GM21529 (cell line): Measurements from ENCODE around the gene GNB3.
"Not testable (repeated sequence)": the region's sequence is repeated elsewhere in the genome, so short reads cannot be mapped to it uniquely, and the experiment has no call there.

Source experiments
- ATAC-seq: cut with Tn5 transposase; IDR thresholded peaks from one replicate; pipeline ENCODE4 v1.9.1; 2021; ENCODE audit not compliant: unreplicated experiment

GNB3 gene

GRCh38 chr12:6858799-6859198 lies 18.1 kb downstream of the GNB3 start:
- no peak for ATAC-seq

GRCh38 chr12:6860116-6860515 lies 19.4 kb downstream of the GNB3 start:
- ATAC-seq: no peak

GRCh38 chr12:6860942-6861341 lies 20.2 kb downstream of the GNB3 start:
- ATAC-seq: no peak

GRCh38 chr12:6861391-6861790 lies 20.7 kb downstream of the GNB3 start:
- ATAC-seq: no peak

- no peak for ATAC-seq
Measured at GRCh38 chr12:6863033-6863432, 22.3 kb downstream of the GNB3 start.

- ATAC-seq: no peak
Measured at GRCh38 chr12:6863586-6864321, 23.0 kb downstream of the GNB3 start.

GRCh38 chr12:6865307-6865706 lies 24.6 kb downstream of the GNB3 start:
- ATAC-seq: not testable (repeated sequence)

GRCh38 chr12:6866163-6866919 lies 25.6 kb downstream of the GNB3 start:
- ATAC-seq: no peak

GRCh38 chr12:6866920-6867412 lies 26.2 kb downstream of the GNB3 start:
- peak; percentile 17 for ATAC-seq

GRCh38 chr12:6867413-6868210 lies 26.9 kb downstream of the GNB3 start, which contains the start of gene TPI1:
TPI1 (plus strand) TSS chr12:6867531; CDS start chr12:6867567, 36 bp downstream.
- peak; percentile 55 for ATAC-seq

- ATAC-seq: no peak
Measured at GRCh38 chr12:6868211-6869048, 27.7 kb downstream of the GNB3 start.

- ATAC-seq: no peak
Measured at GRCh38 chr12:6869049-6870021, 28.6 kb downstream of the GNB3 start.

GRCh38 chr12:6870304-6870703 lies 29.6 kb downstream of the GNB3 start:
- ATAC-seq: not testable (repeated sequence)

- no peak for ATAC-seq
Measured at GRCh38 chr12:6871052-6871957, 30.6 kb downstream of the GNB3 start.

GRCh38 chr12:6872073-6873048 lies 31.6 kb downstream of the GNB3 start:
- no peak for ATAC-seq

GRCh38 chr12:6873094-6874014 lies 32.6 kb downstream of the GNB3 start, which contains the start of gene SPSB2:
SPSB2 (minus strand) TSS chr12:6873303; CDS start chr12:6872901, 402 bp downstream.
- ATAC-seq: peak; percentile 70
